Stimulated activated CD4-positive, alpha-beta T cell treated with anti-CD3 and anti-CD28 coated beads, TNF-alpha, amount 100 ng/mL, for 24 hours (primary cell): ENCODE data around the gene IFI6.
A peak's percentile ranks its signal among the peaks of the same experiment; 100 is the strongest.
"Not testable (repeated sequence)": the region's sequence is repeated elsewhere in the genome, so short reads cannot be mapped to it uniquely, and the experiment has no call there.

Experiments
- DNase-seq, 3 experiments: peaks; one replicate each; pipeline ENCODE4 v3.0.0-alpha.2; 2020; ENCODE audit warnings: low read depth in 3 of 3

IFI6 gene, protein sequence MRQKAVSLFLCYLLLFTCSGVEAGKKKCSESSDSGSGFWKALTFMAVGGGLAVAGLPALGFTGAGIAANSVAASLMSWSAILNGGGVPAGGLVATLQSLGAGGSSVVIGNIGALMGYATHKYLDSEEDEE

DNA sequence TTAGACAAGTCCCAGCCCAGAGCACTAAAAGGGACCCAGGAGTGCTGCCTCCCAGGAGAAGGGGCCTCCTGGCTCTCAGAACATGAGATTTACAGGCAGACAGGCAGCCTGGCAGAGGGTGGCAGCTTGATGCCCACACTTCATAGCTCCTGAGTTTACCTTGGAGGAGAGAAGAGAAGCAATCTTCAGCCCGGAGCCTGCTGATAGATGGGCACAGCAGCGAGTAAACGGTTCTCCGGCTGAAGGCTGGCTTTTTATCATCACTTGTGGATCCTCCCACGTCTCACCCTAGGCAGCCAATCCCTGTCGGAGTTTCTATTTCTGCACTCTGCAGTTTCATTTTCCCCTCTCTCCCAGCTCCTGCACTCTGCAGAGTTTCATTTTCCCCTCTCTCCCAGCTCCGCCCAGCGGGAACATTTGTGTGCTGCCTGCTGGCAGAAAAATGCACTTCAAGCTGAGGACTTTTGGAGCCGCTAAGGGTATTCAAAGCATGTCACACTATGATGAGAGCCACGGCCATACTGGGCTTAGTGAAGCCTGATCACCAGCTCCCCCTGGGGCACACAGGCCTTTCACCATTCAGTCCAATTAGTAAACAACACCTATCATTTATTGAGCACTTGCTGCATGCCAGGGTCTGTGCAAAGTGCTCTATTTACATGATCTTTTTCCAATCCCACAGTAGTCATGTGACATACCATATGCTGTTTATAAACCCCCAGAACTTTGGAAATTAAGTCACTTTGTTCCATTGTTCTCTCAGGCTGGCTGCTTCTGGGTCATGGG, at the start of gene IFI6:
Gene IFI6, minus strand, starts transcription at position 229 of the 786 bp plus-strand sequence. CDS start 2,878 bp downstream, outside the sequence.
- DNase-seq, result peak; percentile 54 to 62 (median 58)

DNA sequence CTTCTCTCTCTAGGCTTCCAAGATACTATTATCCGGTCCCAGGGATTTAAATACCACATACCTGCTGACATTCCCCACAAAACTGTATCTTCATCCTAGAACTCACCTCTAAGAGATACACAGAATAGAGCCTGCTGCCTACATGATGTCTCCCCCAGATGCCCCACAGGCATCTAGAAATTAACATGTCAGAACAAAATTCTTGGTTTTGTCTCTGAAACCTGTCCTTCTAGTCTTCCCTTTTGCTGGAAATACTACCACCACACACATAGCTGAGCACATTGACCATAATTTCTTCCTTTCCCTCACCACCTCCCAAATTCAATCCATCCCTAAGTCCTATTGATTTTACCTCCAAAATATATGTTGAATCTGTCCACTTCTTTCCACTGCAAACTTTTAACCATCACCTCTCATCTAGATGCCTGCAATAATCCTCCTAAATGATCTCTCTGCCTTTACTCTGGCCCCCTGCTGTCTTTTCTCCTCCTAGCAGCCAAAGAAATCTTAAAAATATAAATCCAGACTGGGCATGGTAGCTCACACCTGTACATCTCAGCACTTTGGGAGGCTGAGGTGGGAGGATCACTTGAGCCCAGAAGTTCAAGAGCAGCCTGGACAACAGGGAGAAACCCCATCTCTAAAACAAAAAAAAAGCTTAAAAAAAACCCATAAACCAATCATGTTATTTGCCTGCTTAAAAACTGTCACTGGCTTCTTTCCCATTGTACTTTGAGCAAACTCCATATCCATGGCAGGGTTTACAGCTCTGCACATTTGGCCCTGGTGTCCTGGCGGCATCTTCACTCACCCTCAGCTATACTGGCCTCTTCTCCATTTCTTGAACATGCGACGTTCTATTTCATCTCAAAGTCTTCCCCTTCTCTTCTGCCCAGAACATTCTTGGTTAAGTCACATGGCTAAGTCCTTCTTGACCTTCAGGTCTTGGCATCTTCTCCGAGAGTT, 47.6 kb upstream of the IFI6 start:
- no peak for DNase-seq

DNA sequence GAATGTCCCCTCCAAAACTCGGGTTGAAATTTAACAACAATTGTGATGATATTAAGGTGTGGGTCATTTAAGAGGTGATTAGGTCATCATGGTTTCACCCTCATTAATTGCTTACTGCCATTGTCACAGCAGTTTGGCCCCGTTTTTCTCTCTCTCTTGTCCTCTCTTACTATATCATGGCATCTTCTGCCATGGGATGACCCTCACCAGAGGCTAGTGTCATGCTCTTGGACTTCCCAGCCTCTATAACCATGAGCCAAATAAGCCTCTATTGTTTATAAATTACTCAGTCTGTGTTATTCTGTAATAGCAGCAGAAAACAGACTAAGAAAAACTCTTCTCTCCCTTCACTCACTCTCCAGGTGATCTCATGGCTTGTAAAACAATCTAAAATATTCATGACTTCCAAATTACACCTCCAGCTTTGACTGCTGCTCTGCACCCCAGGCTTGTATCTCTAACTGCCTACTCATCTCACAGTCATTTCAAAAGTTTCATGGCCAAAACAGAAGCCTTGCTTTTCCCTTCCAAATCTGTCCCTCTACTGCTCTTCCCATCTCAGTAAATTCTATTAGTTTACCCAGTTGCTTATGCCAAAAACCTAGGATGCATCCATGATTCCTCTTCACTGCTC, 44.4 kb upstream of the IFI6 start:
- DNase-seq, result no peak

DNA sequence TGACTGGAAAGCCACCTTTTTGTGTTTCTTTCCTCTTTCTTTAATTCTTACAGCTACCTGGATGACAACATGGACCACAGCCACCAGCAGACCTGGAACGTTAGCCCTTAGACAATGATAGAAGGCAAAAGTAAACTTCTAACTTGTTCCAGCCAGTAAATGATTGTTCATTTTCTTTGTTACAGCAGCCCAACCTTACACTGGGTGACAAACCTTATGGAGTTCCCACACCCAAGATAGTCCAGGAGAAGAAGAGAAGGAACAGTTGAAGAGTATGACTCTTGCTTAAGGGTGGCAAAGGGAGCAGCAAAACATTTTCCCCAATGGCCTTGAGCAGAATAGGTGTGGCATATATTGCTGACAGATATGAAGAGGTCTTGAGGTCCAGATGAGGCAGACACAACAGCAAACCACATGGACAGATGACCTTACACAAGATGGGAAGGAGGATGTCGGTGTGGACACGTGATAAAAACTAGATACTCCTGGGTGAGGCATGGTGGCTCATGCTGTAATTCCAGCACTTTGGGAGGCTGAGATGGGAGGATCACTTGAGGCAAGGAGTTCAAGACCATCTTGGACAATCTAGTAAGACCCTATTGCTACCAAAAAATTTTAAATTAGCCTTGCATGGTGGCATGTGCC, 42.0 kb upstream of the IFI6 start:
- no peak for DNase-seq

DNA sequence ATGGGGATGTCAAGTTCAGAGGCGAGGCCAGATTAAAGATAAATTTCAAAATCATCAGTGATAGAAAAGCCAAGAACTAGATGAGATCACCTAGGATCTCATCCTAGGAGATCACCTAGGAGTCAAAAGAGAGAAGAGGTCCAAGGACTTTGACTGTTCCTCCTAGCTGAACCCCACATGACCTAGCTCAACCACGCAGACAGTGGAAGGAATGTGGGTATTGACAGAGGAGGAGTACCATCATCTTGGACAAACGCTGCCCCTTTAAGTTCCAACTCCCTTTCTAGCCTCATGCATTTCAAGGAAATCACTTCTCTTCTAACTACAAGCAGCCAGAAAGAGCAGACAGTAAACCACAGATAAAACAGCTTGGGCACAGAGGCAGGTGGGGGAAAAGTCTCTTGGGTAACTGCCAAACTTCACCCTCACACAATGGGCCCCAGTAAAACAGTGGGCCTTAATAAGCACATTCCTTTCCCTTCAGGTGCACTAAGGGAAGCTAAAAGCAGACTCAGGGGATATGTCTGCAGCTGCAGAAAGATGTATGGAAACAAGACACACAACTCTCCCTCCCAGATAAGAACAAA, 41.2 kb upstream of the IFI6 start:
- no peak for DNase-seq

DNA sequence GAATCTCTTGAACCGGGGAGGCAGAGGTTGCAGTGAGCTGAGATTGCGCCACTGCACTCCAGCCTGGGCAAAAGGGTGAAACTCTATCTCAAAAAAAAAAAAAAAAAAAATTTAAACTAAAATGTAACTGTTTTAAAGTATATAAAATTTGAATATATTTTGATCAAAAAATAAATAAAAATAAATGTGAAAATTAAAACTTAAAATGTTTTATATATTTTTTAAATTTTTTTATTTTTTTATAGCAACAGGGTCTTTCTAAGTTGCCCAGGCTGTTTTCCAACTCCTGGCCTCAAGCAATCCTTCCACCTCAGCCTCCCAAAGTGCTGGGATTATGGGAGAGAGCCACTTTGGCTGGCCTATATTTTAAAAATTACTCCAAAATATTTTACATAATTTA, 38.6 kb upstream of the IFI6 start:
- DNase-seq, result no peak

DNA sequence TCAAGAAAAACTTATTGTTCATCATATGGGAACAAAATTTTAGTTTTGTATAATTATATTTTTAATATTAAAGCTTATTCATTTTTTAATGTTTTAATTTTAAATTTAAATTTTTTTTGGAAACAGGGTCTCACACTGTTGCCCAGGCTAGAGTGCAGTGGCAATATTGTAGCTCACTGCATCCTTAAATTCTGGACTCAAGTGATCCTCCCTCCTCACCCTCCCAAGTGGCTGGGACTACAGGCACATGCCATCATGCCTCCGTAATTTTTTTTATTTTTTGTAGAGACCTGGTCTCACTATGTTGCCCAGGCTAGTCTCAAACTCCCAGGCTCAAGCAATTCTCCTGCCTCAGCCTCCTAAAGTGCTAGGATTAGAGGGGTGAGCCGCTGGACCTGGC, 33.6 kb upstream of the IFI6 start:
- no peak for DNase-seq

DNA sequence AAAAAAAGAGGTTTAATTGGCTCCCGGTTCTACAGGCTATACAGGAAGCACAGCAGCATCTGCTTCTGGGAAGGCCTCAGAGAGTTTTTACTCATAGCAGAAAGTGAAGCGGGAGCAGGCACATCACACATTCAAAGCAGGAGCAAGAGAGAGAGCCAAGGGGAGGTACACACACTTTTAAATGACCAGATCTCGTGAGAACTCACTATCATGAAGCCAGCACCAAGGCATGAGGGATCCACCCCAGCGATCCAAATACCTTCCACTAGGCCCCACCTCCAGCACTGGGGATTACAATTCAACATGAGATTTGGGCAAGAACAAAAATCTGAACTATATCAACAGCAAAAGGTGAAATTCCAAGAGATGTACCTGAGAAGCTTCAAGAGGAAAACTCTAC, 33.0 kb upstream of the IFI6 start:
- DNase-seq, result no peak

DNA sequence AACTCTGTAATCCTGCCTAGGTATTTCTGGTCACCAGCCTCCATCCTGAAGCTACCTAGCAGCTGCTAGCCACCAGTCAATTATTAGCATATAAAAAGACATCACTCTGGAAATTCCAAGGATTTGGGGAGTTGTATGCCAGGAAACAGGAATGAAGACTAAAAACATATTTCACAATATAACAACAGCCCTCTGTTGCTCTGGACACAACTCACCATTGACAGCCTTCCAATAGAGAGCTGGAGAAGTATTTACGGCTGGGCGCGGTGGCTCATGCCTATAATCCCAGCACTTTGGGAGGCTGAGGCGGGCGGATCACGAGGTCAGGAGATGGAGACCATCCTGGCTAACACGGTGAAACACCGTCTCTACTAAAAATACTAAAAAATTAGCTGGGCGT, 24.8 kb upstream of the IFI6 start:
- not testable (repeated sequence) for DNase-seq

DNA sequence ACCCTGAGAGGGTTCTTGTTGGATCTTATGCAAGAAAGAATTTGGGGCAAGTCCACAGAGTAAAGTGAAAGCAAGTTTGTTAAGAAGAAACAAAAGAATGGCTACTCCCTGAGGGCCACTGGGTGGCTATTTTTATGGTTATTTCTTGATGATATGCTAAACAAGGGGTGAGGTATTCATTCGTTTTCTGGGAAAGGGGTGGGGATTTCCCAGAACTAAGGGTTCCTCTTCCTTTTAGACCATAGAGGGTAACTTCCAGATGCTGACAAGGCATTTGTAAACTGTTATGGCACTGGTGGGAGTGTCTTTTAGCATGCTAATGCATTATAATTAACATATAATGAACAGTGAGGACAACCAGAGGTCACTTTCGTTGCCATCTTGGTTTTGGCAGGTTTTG, 18.2 kb upstream of the IFI6 start:
- no peak for DNase-seq

DNA sequence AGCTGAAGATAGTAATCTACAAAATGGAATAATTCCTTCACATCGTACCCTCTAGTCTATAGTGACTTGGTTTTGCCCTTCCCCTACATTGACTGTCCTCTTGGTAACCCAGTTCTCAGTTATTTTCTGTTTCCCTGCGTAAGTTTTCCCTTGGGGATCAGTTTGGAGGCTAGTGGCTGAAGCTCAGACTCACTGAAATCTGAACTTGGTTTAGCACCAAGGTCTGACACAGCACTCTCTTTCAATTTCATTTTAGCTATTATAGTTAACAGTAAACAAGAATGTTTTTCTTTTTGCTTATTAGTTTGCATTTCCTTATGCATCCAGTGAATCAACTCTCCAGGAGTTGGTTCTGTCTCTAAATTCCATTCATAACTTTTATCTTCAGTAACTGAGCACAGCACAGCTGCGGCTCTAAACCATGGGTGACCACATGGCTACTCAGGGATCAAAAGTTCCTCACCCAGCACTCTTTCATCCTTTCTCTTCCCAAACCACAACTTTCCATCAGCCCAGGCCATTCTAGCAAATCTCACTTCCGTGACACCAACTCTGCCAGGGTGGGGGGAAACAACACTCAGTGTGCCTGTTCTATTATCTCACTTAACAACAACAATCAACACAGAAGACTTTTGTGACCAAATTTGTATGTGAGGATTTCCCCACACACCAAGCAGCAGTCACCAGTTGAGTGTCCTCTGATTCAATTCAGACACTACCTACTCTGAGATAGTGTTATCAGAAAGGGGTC, 17.6 kb upstream of the IFI6 start:
- DNase-seq, result no peak

DNA sequence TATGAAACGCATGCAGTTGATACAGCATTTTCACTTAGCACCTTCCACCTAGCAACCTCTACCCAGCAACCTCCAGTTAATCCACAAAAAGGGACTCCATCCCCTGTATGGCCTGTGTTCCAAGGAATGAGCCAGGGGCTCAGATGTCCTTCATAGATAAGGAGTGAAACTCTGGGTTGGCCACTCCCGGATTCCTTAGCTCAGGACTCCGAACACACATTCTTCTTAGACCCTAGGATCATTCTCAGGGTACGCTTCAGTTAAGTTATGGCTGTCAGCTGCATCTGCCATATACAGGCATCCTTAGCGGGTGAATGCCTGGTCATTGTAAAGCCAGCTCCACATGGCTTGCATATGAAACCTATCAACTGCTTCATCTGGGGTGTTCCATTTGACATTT, 15.9 kb upstream of the IFI6 start:
- no peak for DNase-seq

DNA sequence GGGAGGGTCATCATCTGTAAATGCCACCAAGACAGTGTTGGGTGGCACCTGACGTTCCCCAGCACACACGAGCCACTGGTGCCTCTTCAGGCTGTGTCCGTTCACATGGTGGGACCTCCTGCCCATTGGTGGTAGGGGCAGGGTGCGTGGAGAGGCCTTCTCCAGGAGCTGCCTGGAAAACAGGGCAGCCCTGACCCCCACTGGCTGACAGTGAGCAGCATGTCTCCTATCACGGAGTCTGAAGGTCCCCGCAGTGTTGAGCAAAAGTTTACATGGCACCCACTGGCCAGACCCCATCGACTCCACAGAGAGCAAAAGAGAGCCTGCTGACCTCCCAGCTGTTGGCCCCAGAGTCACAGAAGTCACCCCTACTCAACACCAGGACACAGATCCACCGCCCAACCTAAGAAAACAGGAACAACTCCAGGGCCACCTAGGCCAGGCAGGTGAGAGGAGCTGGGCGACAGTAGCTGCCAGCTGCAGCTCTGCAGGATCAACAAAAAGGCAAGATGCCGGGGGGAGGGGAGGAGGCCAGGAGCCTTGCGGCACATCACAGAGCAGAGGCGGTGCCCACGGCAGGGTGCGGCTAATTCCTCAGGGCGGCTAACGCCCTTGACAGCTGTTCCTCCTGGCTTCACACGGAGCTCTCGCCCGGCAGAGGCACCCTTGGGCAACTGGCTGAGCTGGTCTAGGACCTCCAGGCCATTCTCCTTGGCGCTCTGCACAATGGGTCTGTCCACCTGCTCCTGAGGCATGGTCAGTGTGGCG, 14.4 kb upstream of the IFI6 start:
- DNase-seq, result no peak

DNA sequence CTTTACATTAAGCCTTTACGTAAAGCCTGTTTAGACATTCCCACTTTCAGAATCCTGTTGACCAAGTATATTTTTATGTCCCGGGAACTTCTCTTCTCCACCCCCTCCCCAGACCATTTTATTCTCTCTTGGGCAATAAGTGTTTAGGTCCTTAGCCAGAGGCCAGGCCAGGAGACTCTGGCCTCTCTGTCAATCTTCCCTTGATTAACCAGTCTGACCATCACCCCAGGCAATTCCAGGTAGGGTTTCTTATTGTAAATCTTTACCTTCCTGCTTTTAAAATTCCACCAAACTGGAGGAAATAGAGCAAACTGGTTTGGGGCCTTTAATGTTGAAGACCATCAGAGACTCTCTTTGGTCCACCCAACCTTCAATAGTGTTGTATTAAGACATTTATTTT, 12.2 kb upstream of the IFI6 start:
- DNase-seq, result no peak

DNA sequence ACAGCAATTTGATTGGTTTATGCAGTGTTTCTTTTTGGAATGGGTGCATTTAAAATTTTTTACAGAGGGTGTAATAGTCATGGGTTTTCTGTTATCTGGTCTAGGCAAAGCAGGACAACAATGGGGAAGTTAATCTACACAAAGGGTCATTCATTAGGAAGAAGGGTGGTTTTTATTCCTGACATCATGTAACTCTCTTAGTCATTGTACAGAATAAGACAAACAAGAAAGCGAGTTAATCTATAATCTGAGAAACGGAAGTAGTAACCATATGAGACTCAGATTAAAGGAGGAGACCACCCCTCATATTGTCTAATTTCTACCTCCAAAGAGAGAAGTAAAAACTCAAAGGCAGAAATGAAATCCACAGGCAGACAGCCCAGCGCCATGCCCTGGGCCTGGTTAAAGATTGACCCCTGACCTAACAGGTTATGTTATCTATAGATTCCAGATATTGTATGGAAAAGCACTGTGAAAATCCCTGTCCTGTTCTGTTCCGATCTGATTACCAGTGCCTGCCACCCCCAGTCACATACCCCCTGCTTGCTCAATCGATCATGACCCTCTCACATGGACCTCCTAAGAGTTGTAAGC, 10.5 kb upstream of the IFI6 start:
- DNase-seq, result no peak

DNA sequence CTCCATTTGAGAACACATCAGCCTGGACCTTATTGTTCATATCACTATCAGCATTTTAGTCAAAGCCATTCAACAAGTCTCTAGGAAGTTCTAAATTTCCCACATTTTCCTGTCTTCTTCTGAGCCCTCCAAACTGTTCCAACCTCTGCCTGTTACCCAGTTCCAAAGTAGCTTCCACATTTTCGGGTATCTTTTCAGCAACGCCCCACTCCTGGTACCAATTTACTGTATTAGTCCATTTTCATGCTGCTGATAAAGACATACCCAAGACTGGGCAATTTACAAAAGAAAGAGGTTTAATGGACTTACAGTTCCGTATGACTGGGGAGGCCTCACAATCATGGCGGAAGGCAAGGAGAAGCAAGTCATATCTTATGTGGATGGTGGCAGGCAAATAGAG, 9.6 kb upstream of the IFI6 start:
- DNase-seq, result not testable (repeated sequence)

DNA sequence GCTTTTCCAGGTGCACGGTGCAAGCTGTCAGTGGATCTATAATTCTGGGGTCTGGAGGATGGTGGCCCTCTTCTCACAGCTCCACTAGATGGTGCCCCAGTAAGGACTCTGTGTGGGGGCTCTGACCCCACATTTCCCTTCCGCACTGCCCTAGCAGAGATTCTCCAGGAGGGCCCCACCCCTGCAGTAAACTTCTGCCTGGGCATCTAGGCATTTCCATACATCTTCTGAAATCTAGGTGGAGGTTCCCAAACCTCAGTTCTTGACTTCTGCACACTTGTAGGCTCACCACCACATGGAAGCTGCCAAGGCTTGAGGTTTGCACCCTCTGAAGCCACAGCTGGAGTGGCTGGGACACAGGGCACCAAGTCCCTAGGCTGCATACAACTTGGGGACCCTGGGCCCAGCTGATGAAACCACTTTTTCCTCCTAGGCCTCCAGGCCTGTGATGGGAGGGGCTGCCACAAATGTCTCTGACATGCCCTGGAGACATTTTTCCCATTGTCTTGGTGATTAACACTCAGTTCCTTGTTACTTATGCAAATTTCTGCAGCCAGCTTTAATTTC, 8.3 kb upstream of the IFI6 start:
- DNase-seq, result not testable (repeated sequence)

DNA sequence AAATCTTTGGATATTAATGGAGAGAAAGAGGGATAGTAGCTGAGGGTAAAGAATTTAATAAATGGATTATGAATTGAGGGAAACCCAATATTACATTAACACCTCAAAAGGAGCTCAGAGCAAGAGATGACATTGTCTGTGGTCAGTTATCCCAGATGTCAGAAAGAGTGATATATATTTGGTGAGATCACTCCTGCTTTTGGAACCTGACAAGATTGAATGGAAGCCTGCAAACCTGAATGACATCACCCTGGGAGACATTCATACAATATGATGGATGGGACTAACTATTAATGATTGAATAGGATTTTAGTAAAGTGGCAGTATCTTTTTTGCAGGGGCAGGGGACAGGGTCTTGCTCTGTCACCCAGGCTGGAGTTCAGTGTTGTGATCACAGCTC, 6.8 kb upstream of the IFI6 start:
- DNase-seq, result no peak

DNA sequence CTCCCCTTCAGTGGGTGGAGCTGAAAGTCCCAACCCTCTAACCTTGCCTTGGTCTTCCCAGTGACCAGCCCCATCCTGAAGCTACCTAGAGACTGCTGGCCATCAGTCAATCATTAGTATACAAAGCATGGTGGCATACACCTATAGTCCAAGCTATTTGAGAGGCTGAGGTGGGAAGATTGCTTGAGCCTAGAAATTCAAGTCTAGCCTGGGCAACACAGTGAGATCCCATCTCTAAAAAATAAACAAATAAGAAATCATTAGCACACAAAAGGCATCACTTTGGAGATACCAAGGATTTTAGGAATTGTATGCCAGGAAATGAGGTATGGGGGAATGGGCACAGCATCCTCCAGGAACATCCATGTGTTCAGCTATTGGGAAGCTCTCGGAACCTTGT, 4.4 kb upstream of the IFI6 start:
- no peak for DNase-seq
